MM.1S (cell line): ENCODE data around the gene RPS3A.

Experiments
- EZH2 ChIP-seq: fragments of 300-600 bp; sonication (generic); optimal IDR thresholded peaks from 2 replicates; pipeline ENCODE3; 2017; ENCODE audit warnings: low read depth, mild to moderate bottlenecking, antibody characterized with exemption, low read length, mixed read lengths
- EZH2phosphoT487 ChIP-seq: fragments of 300-600 bp; sonication (generic); IDR thresholded peaks from 2 replicates; pipeline ENCODE4 v1.6.1; 2018; ENCODE audit warnings: antibody characterized with exemption, low read length
- TF ChIP-seq, protein P1 (sequence below): fragments of 300-600 bp; sonication (generic); IDR thresholded peaks from 2 replicates; pipeline ENCODE4 v1.5.1; 2016; ENCODE audit warnings: antibody characterized with exemption, low read length, mixed read lengths

DNA sequence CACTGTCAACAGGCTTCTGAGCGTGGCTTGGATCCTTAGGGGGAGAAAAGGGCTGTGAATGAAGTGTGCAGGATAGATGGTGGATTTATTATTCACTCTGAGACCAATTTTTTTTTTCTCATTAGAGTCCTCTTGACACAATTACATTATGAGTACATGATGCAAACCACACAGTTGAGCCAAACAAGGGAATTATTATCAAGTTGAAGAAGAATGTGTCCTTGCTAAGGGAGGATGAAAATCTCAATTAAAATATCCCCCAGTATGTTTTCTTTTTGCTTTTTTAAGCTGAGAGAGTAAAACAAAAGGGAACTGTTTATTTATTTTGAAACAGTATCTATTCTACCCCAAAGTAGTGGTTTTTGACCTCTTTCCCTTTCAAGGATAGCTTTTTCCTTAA, 40.4 kb downstream of the RPS3A start:
- TF ChIP-seq, protein P1, sequence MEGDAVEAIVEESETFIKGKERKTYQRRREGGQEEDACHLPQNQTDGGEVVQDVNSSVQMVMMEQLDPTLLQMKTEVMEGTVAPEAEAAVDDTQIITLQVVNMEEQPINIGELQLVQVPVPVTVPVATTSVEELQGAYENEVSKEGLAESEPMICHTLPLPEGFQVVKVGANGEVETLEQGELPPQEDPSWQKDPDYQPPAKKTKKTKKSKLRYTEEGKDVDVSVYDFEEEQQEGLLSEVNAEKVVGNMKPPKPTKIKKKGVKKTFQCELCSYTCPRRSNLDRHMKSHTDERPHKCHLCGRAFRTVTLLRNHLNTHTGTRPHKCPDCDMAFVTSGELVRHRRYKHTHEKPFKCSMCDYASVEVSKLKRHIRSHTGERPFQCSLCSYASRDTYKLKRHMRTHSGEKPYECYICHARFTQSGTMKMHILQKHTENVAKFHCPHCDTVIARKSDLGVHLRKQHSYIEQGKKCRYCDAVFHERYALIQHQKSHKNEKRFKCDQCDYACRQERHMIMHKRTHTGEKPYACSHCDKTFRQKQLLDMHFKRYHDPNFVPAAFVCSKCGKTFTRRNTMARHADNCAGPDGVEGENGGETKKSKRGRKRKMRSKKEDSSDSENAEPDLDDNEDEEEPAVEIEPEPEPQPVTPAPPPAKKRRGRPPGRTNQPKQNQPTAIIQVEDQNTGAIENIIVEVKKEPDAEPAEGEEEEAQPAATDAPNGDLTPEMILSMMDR, result no peak
- TF ChIP-seq EZH2, result no peak
- TF ChIP-seq EZH2phosphoT487, result no peak
